Neural progenitor cell (in vitro differentiated cells): ENCODE results near the gene PHF1.

Source experiments
- CTCF ChIP-seq: fragments of 200-600 bp; sonication (generic); IDR thresholded peaks from 2 replicates; pipeline ENCODE4 v1.5.1; 2017; ENCODE audit warnings: antibody characterized with exemption, mild to moderate bottlenecking
- EZH2phosphoT487 ChIP-seq: fragments of 200-600 bp; sonication (generic); IDR thresholded peaks from 2 replicates; pipeline ENCODE4 v1.6.1; 2017; ENCODE audit warnings: antibody characterized with exemption

DNA sequence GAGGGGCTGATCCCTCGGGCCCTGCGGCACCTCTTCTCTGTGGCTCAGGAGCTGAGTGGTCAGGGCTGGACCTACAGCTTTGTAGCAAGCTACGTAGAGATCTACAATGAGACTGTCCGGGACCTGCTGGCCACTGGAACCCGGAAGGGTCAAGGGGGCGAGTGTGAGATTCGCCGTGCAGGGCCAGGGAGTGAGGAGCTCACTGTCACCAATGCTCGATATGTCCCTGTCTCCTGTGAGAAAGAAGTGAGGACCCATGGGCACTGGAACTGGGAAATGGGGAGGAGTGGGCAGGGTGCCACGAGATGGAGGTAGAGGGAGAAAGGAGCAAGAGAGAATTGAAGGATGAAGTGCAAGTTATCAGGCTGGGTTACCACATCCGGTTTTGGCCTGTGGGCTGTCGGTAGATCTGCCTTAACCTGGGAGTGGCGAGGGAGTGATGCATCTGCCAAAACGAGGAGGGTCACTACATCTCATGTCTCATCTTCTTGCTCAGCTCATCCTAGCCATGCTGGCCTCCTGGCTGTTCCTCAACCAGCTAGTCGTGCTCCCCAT lies 5.4 kb upstream of the PHF1 start:
- TF ChIP-seq CTCF (no peak), EZH2phosphoT487 (no peak)
